Fibroblast of pulmonary artery (primary cell): Measurements from ENCODE around the gene PLCH2.

Experiments
- DNase-seq: peaks from one replicate; pipeline ENCODE4 v3.0.0-alpha.2; 2010; ENCODE audit warnings: low read depth
- H3K4me3 ChIP-seq: replicated peaks from 2 replicates; pipeline ENCODE4 v1.5.1; 2011; ENCODE audit warnings: low read depth, mild to moderate bottlenecking, control low read depth, low read length, moderate library complexity
- CTCF ChIP-seq: IDR thresholded peaks from 2 replicates; pipeline ENCODE4 v1.5.1; 2011; ENCODE audit warnings: mild to moderate bottlenecking, control low read depth, low read length, inconsistent platforms; ENCODE audit errors: missing control alignments

The PLCH2 gene

DNA sequence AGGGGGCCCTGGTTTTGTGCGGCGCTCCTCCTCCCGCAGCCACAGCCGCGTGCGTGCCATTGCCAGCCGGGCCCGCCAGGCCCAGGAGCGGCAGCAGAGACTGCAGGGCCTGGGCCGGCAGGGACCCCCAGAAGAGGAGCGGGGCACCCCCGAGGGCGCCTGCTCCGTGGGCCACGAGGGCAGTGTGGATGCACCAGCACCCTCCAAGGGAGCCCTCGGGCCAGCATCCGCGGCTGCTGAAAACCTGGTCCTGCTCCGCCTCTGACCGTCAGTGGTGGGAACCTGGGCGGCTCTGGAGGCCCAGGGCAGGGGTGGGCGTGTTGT lies 28.8 kb downstream of the PLCH2 start:
- no peak for TF ChIP-seq CTCF
- DNase-seq: no peak
- H3K4me3 ChIP-seq: no peak overlapping the region

DNA sequence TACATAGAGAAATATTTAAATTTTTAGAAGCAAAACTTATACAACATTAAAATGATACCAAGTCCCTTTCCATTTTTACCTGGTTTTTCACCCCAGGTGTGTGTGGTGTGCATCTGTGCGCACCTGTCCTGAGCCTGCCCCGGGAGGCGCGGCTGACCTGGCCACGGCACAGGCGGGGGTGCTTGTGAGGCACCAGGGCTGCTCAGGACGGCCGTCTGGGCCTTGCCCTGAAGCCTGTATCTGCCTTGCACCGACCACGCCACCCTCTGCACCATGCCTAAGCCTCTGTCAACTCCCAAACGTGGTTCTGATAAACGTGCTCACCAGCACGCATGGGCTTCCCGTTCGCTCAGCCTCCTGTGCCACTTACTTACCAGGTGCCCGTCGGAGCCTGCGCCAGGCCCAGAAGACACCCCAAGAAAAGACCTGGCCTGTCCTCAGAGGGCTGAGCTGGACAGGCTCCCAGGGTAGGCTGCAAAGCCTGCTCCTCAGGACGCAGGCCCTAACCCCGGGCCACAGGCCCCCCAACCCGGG lies 29.4 kb downstream of the PLCH2 start:
- no peak for TF ChIP-seq CTCF

DNA sequence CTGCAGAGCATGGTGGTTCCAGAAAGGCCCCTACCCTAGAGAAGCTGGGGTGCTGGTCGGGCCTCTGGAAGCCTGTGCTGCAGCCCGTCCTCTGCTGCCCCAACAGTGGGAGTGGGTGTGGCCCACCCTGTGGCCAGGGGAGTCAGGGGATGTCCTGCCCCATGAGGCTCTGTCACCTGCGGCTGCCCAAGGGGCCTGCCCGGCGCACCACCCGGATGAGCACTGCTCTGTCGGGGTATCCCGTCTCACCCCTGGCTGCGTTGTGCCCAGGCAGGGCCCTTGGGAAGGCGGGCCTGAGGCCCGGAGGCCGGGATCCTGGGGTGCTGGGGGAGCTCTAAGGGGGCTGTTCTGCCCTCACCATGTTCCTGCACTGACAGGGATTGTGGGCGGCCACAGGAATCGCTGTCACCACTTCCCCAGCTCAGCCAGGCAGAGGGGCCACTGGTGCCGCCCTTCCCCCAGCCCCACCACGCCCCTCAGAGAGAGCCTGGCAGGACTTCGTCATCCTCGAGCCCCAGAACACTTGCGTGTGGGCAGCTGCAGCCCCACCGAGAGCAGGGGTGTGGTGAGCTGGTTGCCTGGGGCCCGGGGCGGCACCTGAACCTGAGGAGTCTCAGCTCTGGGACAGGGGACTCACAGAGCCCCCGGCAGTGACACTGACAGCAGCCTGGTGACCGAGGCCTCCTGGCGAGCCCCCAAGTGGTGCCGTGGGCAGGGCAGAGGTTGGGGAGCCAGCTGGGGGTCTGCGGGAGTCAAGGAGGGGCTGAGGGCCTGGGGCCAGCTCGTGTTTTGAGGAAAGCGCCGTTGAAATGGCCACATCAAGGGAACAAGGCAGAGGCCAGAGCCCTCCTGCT lies 30.1 kb downstream of the PLCH2 start:
- H3K4me3 ChIP-seq: no peak overlapping the region
- DNase-seq: no peak
- TF ChIP-seq CTCF: no peak

More for the DNA sequence above, 29.4 kb downstream of the PLCH2 start:
- H3K4me3 ChIP-seq: no peak overlapping the region
- no peak for DNase-seq

- no peak overlapping the region for H3K4me3 ChIP-seq
- no peak for DNase-seq
- TF ChIP-seq CTCF: no peak
Measured at GRCh38 chr1:2506901-2507565, 30.9 kb downstream of the PLCH2 start.

- TF ChIP-seq CTCF: no peak
- no peak for DNase-seq
- H3K4me3 ChIP-seq: no peak overlapping the region
Measured at GRCh38 chr1:2507744-2508155, 31.7 kb downstream of the PLCH2 start.

DNA sequence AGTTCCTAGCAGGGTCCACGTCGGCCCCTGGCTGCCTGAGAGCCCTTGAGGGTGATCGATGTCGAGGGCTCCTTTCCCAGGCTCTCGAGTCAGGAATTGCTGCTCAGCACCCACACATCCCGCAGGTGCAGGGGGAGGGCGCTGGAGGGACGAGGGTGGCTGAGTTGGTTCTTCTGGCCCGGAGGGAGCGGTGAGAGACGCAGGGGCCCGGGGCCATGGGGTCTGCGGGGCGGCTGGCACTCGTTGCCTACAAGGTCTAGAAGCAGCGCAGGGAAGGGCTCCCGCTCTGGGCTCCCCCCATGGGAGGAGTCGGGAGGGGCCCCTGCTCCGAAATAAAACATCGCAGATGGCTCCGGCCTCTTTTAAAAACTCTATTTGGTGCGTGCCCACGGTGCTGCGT lies 32.1 kb downstream of the PLCH2 start:
- DNase-seq: no peak
- TF ChIP-seq CTCF: no peak
- H3K4me3 ChIP-seq: no peak overlapping the region
